Gastrocnemius medialis (tissue), 4 donors: ENCODE results near the gene IFT122.

Experiments
- CTCF ChIP-seq, 5 experiments: fragments of 450-650 bp in 3 of 5; fragments of 200-600 bp in 2 of 5; sonication (generic) in 2 of 5; IDR thresholded peaks in 4 of 5; conservative IDR thresholded peaks in 1 of 5; 1 replicate in 4 of 5; 2 replicates in 1 of 5; pipeline ENCODE4 v1.5.1; 2016 to 2019; ENCODE audit warnings: antibody characterized with exemption in 5 of 5, mild to moderate bottlenecking in 3 of 5, moderate library complexity in 3 of 5
- POLR2A ChIP-seq, 2 donors: fragments of 450-650 bp; IDR thresholded peaks; one replicate each; pipeline ENCODE4 v1.6.1; 2017; ENCODE audit warnings: antibody characterized with exemption in 2 of 2, mild to moderate bottlenecking in 2 of 2, moderate library complexity in 2 of 2

- TF ChIP-seq CTCF (IDR thresholded peaks at IDR 0.05 in 4 of 5, conservative IDR thresholded peaks at IDR 0.05 in 1 of 5) (no peak), POLR2A (IDR thresholded peaks at IDR 0.05) (no peak)
These were observed 117.5 kb downstream of the IFT122 start for GRCh38 chr3:129557548-129557894.
